Measurements from ENCODE around the gene CDC14A.
A peak's percentile ranks its signal among the peaks of the same experiment; 100 is the strongest.
"Not testable (repeated sequence)": the region's sequence is repeated elsewhere in the genome, so short reads cannot be mapped to it uniquely, and the experiment has no call there.

Gene CDC14A

GRCh38 chr1:100398648-100399047, 46.3 kb downstream of the CDC14A start:
- H3K4me1 Mint-ChIP-seq: no peaks in the 10 kb centered on the region
- peaks cover 23% of the 10 kb centered on the region for H3K36me3 Mint-ChIP-seq (ENCODE audit: low read depth)
- H3K27ac Mint-ChIP-seq: no peak overlapping the region
- no peak for TF ChIP-seq CTCF (IDR thresholded peaks at IDR 0.05; ENCODE audit: unreplicated experiment in 3 of 3)
- no peak overlapping the region for H3K4me3 Mint-ChIP-seq
- H3K27me3 Mint-ChIP-seq (ENCODE audit: low read depth): no peaks in the 10 kb centered on the region
- no peaks in the 10 kb centered on the region for H3K9me3 Mint-ChIP-seq

- no peaks in the 10 kb centered on the region for H3K27me3 Mint-ChIP-seq (ENCODE audit: low read depth)
Observed at GRCh38 chr1:100400404-100400803, 48.1 kb downstream of the CDC14A start.

DNA sequence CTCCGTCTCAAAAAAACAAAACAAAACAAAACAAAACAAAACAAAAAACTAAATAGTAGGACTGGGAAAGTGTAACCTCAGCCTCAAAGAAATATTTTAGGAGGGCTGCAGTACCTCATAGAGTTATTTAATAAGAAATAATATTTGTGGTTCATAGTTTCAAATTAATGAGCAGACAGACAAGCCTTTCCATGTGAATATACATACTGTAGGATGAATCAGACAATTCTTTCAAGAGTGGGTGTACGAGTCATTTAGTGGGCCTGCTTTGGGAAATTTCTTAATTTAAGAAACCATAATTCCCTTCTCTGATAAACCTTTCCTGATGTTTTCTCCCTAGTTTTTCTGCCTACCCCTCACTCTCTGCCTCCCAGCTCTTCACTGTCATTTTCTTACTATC, 52.5 kb downstream of the CDC14A start:
- Mint-ChIP-seq H3K4me1 (no peaks in the 10 kb centered on the region), H3K27me3 (ENCODE audit: low read depth) (no peaks in the 10 kb centered on the region), H3K36me3 (ENCODE audit: low read depth) (peaks cover 53% of the 10 kb centered on the region), H3K9me3 (no peaks in the 10 kb centered on the region), H3K27ac (no peak overlapping the region), H3K4me3 (no peak overlapping the region)
- TF ChIP-seq CTCF (IDR thresholded peaks at IDR 0.05; ENCODE audit: unreplicated experiment in 3 of 3): no peak

More at GRCh38 chr1:100400404-100400803, 48.1 kb downstream of the CDC14A start:
- no peaks in the 10 kb centered on the region for H3K4me1 Mint-ChIP-seq
- peaks cover 23% of the 10 kb centered on the region for H3K36me3 Mint-ChIP-seq (ENCODE audit: low read depth)
- no peak for TF ChIP-seq CTCF (IDR thresholded peaks at IDR 0.05; ENCODE audit: unreplicated experiment in 3 of 3)
- peak overlapping the region; percentile 42 to 91 (median 72) for H3K27ac Mint-ChIP-seq
- H3K9me3 Mint-ChIP-seq: no peaks in the 10 kb centered on the region
- no peak overlapping the region for H3K4me3 Mint-ChIP-seq

- H3K9me3 Mint-ChIP-seq; H3K27me3 Mint-ChIP-seq (ENCODE audit: low read depth); H3K27ac Mint-ChIP-seq; H3K4me1 Mint-ChIP-seq; H3K4me3 Mint-ChIP-seq: not testable (repeated sequence)
- H3K36me3 Mint-ChIP-seq (ENCODE audit: low read depth): peaks cover 54% of the 10 kb centered on the region
Observed at GRCh38 chr1:100405902-100406301, 53.6 kb downstream of the CDC14A start.

DNA sequence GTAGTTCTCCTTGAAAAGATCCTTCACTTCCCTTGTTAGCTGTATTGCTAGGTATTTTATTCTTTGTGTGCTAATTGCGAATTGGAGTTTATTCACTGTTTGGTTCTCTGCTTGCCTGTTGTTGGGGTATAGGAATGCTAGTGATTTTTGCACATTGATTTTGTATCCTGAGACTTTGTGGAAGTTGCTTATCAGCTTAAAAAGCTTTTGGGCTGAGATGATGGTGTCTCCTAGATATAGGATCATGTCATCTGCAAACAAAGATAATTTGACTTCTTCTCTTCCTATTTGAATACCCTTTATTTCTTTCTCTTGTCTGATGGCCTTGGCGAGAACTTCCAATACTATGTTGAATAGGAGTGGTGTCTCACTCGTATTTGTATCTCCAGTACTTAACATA, 55.1 kb downstream of the CDC14A start:
- not testable (repeated sequence) for H3K4me3 Mint-ChIP-seq; H3K4me1 Mint-ChIP-seq; H3K9me3 Mint-ChIP-seq; H3K27me3 Mint-ChIP-seq (ENCODE audit: low read depth); H3K27ac Mint-ChIP-seq
- H3K36me3 Mint-ChIP-seq (ENCODE audit: low read depth): peaks cover 59% of the 10 kb centered on the region

GRCh38 chr1:100411019-100411418, 58.7 kb downstream of the CDC14A start:
- Mint-ChIP-seq H3K36me3 (ENCODE audit: low read depth) (peaks cover 39% of the 10 kb centered on the region), H3K27ac (peak overlapping the region in 2 of 3 experiments; percentile 6 to 17), H3K27me3 (ENCODE audit: low read depth) (no peaks in the 10 kb centered on the region), H3K9me3 (no peaks in the 10 kb centered on the region), H3K4me1 (no peaks in the 10 kb centered on the region), H3K4me3 (no peak overlapping the region)
- TF ChIP-seq CTCF (IDR thresholded peaks at IDR 0.05; ENCODE audit: unreplicated experiment in 3 of 3): no peak

DNA sequence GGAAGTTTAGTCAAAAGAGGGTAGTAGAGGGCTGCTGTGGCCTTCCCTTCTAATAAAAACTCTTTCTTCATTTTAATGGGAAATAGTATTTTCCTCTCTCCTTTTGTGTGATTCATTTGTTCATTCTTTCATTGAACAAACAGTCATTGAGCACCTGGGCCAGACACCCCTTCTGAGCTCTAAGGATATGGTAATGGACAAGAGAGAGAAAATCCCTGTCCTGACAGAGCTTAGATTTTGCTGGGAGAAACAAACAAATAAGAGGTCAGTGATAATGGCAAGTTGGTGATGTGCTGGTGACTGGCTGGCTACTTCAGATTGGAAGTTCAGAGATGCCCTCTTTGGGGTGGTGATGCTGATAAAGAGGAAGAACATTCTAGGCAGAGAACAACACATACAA, 59.3 kb downstream of the CDC14A start:
- no peaks in the 10 kb centered on the region for H3K27me3 Mint-ChIP-seq (ENCODE audit: low read depth)
- no peak overlapping the region for H3K4me3 Mint-ChIP-seq
- no peaks in the 10 kb centered on the region for H3K4me1 Mint-ChIP-seq
- H3K9me3 Mint-ChIP-seq: no peaks in the 10 kb centered on the region
- TF ChIP-seq CTCF (IDR thresholded peaks at IDR 0.05; ENCODE audit: unreplicated experiment in 3 of 3): no peak
- peaks cover 40% of the 10 kb centered on the region for H3K36me3 Mint-ChIP-seq (ENCODE audit: low read depth)
- H3K27ac Mint-ChIP-seq: peak overlapping the region in 2 of 3 experiments; percentile 6 to 17

Measured in nephron (organoid).